GM10847 (cell line): ENCODE measurements around the gene APOBEC3B.

Experiments
- POLR2A ChIP-seq: IDR thresholded peaks from 2 replicates; pipeline ENCODE4 v1.6.1; 2011; ENCODE audit not compliant: insufficient read length; ENCODE audit errors: extremely low read depth

APOBEC3B gene

DNA sequence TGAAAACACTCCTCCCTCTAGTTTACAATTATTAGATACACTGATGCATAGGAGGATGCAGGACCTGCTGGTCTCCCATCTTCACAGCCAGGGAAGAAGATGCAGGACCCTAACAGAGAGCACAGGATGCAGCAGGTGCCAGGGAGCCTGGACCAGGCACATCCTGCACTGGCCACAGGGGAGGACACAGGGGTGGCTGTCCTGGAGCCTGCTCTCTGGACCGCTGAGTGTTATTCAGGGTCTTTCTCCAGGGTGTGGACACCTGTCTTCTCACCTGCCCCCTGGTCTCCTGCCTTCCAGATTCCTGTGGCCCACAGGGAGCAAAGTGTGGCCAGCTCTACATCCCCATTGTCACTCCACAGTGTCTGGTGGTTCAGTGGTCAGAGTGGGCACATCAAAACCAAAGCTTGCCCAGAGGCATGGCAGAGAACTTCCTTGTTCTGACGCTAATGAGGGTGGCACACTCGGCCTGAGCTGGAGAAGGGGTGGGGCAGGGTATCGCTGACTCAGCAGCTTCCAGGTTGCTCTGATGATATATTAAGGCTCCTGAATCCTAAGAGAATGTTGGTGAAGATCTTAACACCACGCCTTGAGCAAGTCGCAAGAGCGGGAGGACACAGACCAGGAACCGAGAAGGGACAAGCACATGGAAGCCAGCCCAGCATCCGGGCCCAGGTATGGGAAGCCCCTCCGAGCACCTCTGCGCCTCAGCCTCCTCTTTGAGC lies 24.9 kb upstream of the APOBEC3B start, which contains the start of gene APOBEC3A:
TSS of gene APOBEC3A (plus strand) at position 564 of the 725 bp plus-strand sequence. CDS start at position 647, 83 bp downstream.
- no peak for TF ChIP-seq POLR2A

GRCh38 chr22:38957808-38958650 lies 24.1 kb upstream of the APOBEC3B start:
- TF ChIP-seq POLR2A = no peak

DNA sequence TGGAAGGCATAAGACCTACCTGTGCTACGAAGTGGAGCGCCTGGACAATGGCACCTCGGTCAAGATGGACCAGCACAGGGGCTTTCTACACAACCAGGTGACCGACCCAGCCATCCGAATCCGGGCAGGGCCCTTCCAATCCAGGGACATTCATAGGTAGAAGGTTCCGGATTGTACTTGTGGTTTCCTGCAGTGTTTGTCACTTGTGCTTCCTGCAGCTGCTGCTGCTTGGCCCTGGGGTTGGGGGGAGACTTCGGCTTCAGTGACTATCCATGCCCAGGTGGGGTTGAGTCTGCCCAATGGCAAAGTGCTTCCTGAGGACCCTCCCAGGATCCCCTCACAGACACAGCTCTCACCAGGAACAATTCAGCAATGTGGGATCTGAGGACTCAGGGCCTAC lies 22.6 kb upstream of the APOBEC3B start:
- TF ChIP-seq POLR2A = no peak

DNA sequence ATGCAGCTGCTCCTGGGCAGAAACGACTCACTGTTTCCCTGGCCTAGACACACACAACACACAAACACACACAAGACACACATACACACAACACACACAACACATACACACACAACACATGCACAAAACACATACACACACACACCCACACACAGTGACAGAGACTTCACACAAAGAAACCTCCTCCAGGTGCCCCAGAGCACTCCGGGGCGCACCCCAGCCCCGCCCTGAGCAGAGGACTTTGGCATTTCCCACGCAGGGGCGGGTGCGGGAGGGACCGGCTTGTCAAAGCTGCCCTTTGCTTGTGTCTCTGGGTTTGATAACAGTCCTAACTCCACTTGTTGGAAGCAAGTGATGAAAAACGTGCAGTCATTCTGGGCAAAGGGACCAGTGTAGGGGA lies 18.3 kb upstream of the APOBEC3B start:
- TF ChIP-seq POLR2A = no peak

- no peak for TF ChIP-seq POLR2A
Measured at GRCh38 chr22:38964306-38964705, 17.8 kb upstream of the APOBEC3B start.

GRCh38 chr22:38964989-38965388 lies 17.2 kb upstream of the APOBEC3B start:
- no peak for TF ChIP-seq POLR2A

DNA sequence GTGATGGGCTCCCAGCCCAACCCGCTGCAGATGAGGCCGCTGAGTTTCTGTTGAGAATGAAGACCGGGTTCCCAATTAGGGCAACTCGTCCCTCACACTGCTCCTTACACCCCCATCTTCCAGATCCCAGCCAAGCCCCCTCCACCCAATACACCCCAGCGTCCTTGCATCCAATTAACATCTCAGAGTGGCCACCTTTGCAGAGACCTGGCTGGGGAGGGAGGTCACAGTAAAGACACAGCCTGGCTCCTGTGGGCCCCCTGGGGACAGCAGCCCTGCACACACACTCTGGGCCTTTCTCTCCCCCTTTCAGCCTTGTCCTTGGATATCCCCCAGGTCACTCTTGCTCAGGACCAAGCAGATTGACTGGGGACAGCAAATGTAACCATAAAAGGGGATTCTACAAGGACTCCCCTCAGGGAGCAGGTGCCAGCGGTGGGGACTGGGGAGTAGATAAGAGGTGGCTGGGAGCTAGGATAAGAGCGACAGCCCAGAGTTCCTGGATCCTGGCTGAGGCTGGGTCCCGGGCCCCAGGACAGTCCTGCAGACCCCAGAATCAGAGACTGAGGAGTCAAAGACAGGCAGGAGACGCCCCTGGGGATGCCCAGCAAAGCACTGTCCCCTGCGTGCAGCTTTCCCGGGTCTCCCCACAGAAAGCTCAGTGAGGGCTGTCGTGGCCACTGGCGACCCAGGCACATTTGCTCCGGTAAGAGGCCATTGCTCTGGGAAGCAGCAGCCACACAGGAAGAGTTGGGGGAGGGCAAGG lies 16.4 kb upstream of the APOBEC3B start:
- no peak for TF ChIP-seq POLR2A

GRCh38 chr22:38966380-38966702 lies 15.8 kb upstream of the APOBEC3B start:
- no peak for TF ChIP-seq POLR2A

GRCh38 chr22:38966942-38967341 lies 15.2 kb upstream of the APOBEC3B start:
- TF ChIP-seq POLR2A = no peak

GRCh38 chr22:38967451-38968450 lies 14.4 kb upstream of the APOBEC3B start:
- no peak for TF ChIP-seq POLR2A

GRCh38 chr22:38968801-38969200 lies 13.3 kb upstream of the APOBEC3B start:
- TF ChIP-seq POLR2A = no peak

DNA sequence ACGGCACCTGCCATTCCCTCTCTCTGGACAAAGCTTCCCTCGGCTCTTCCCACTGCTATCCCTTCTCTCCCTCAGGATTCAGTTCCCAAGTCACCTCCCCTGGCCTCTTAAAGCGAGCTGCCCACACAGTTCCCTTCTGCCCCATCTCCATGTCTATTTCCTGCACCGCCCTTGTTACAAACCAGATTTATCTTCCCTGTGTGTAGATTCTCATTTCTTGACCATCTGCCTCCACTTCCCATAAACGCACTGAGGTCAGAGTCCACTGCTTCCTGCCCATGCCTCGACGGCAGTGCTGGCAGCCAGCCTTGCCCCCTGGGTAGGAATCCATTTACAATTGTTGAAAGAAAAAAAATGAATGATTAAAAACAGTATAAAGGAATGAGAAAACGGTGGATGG lies 11.6 kb upstream of the APOBEC3B start:
- TF ChIP-seq POLR2A = no peak

DNA sequence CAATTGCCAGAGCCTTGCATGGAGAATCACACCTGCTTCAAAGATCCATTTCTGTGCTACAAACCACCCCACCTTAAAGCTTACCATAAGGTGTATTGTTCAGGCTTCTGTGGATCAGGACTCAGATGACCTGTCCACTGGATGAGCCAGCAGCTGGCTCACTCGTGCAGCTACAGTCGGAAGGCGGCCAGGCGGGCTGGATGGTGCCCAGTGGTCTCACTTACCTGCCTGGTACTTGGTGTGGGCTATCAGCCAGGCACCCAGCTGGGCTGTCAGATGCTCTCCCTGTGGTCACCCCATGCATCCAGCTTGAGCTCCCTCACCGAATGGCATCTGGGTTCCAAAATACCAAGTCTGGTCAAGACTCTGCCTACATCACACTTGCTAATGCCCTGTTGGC lies 10.9 kb upstream of the APOBEC3B start:
- TF ChIP-seq POLR2A = no peak

DNA sequence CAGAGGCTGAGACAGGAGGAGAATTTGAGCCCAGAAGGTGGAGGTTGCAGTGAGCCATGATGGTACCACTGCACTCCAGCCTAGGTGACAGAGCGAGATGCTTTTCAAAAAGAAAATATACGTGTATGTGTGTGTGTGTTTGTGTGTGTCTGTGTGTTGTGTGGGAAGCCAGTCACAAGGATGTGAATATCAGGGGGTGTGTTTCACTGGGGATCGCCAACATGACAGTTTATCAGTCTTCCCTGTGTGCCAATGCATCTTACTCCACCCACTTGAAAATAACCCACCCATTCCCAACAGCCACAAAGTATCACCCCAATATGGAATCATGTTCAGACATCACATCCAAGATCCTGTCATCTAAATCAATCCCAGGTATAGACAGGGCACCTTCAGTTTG lies 10.4 kb upstream of the APOBEC3B start:
- no peak for TF ChIP-seq POLR2A
